ENCODE measurements around the gene LRRC45.
A peak's percentile ranks its signal among the peaks of the same experiment; 100 is the strongest.
"Not testable (repeated sequence)": the region's sequence is repeated elsewhere in the genome, so short reads cannot be mapped to it uniquely, and the experiment has no call there.

The LRRC45 gene

DNA sequence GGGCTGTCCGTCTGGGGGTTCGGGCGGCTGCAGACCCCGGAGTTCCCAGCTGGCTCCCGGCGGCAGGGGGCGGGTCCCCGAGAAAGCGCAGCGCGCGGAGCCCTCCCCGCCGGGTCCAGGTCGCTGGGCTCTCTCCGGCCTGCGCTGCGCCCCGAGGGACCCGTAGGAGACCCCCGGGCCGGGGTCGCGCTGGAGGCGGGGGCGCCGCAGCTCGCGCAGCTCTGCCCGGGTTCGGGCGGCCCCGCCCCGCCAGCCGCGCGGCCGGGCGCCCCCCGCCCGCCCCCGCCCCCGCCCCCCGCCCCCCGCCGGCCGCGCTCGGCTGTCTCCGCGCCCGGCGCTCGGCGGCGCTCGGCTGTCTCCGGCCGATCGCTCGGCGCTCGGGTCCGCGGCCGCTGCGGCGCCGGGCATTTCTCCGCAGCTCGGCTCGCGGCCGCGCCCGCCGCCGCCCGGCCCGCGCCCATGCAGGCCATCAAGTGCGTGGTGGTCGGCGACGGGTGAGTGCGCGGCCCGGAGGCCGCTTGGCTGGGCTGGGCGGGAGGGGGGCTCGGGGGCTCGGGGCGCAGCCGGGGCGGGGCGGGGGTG lies 8.3 kb downstream of the LRRC45 start, which contains the start of gene RAC3:
RAC3 (plus strand) TSS at position 376 of the 582 bp plus-strand sequence; CDS start at position 460, 84 bp downstream.
- H3K27ac ChIP-seq, result no peak within 1 kb of the TSS

DNA sequence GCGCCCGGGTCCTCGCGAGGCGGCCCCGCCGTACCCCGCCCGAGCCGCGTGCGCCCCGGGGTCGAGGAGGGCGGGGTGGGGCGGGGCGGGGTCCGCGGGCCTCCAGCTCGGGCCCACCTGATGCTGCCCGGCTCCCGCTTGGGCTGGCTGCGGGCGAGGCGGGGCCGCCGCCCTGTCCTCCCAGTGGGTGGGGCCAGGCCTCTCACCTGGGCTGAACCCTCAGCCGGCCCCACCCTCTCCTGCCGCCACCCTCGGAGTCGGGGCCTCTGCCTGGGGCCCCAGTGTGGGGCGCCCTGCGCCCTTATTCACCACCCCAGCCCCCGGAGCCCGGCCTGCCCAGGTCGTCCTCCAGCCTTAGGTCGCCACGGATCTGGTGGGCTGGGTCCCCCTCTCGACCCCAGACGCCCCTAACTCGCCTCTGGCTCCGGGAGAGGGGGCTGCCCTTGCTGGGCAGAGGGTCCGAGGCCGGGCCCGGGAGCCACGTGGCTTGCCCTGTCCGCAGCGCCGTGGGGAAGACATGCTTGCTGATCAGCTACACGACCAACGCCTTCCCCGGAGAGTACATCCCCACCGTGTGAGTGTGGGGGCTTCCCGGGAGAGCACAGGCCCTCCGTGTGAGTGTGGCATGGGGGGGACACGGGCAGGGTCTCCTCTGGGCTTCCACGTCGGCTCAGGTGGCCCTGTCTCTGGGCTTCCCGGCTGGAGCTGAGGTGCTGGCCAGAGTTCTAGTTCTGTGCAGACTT lies 9.0 kb downstream of the LRRC45 start:
- no peak for DNase-seq (ENCODE audit: low read depth, low spot score)
- no peak overlapping the region for H3K27ac ChIP-seq

More for the DNA sequence above, 8.3 kb downstream of the LRRC45 start, which contains the start of gene RAC3:
- no peak for DNase-seq (ENCODE audit: low read depth, low spot score)

DNA sequence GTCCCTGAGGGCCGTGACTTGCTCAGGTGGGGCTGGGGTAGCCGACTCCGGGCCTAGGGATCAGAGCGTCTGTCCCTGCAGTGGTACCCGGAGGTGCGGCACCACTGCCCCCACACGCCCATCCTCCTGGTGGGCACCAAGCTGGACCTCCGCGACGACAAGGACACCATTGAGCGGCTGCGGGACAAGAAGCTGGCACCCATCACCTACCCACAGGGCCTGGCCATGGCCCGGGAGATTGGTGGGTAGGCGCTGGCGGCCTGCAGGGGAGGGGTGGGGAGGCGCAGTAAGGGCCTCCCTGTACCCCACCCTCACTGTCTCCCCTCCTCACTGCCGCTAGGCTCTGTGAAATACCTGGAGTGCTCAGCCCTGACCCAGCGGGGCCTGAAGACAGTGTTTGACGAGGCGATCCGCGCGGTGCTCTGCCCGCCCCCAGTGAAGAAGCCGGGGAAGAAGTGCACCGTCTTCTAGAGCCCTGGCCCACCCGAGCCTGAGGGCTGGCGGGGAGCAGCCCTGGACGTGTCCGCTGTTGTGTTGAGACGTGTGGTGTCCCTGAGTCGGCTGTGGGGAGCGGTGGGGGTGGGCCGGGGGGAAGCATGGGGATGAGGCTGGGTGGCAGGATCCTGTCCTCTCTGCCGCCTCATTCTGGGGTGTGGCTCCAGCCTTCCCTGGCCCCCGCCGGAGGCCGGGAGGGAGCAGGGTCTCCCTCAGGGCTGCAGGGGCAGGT lies 10.4 kb downstream of the LRRC45 start:
- H3K27ac ChIP-seq, result no peak overlapping the region
- no peak for DNase-seq (ENCODE audit: low read depth, low spot score)

DNA sequence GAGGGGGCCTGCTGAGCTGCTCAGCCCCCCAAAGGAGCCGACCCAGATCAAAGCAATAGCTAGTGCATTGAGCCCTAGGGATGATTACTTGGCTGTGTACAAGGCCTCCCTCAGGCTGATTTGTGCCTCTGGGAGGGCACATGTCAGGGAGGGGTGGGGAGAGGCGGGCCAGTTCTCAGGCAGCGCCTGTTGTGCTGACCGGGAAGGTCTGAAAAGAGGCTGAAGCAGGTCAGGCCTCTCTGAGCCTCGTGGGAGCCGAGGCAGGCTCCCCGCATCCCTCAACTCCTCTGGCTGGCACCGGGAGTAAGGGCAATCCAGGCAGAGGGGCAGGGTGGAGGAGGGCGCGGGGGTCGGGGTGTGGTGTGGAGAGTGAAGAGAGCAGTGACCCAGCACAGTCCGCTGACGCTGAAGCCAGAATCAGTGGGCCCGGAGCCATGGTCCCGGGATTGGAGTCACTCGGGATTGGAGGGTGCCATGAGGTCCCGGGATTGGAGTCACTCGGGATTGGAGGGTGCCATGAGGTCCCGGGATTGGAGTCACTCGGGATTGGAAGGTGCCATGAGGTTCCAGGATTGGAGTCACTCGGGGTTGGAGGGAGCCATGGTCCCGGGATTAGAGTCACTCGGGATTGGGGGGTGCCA lies 11.4 kb downstream of the LRRC45 start:
- DNase-seq (ENCODE audit: low read depth, low spot score), result no peak
- no peak overlapping the region for H3K27ac ChIP-seq

DNA sequence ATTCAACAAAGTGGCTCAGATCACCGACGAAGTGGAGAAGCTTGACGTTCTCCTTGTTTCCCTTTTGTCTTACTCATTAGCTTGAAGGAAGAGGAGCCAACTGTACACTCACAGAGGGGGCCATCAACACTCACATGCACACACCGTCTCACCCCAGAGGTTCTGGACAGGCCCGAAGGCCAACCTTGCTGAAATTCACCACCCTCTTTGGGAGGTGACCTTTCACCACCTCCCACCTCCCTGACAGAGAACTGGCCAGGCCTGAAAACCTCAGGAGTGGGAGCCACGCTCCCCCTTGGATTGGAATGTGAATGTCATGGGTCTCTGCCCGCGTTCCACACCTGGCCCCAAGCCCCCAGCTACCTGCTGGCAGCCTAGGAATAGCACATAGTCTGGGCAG lies 12.4 kb downstream of the LRRC45 start:
- no peak overlapping the region for H3K27ac ChIP-seq
- no peak for DNase-seq (ENCODE audit: low read depth, low spot score)

DNA sequence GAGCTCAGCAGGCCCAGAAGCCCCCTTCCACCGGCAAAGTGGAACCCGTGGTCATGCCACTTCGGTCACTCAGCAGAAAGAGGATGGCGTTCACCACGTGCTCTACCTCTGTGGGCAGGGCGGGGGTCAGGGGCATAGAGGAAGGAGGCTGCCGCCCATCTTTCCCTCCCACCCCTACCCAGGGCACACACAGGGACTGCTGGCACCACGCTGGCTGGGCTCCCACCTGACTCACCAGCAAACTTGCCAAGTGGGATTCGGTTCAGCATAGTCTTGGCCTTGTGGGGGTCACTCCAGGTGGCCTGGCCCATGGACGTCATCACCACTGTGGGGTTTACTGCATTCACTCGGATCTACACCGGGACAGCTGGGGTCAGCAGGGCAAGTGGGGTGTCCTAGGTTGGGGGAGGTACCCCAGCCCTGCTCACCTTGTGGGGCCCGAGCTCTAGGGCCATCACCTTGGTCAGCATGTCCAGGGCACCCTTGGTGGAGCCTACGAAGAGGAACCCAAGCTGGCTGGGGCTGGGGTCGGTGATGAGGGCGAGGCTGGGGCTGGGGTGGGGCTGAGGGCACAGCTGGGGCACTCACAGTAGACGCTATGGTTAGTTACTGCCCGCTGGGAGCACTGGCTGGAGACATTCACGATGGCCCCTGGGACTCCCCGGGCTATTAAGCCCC lies 13.0 kb downstream of the LRRC45 start:
- DNase-seq (ENCODE audit: low read depth, low spot score), result no peak
- H3K27ac ChIP-seq, result no peak overlapping the region

DNA sequence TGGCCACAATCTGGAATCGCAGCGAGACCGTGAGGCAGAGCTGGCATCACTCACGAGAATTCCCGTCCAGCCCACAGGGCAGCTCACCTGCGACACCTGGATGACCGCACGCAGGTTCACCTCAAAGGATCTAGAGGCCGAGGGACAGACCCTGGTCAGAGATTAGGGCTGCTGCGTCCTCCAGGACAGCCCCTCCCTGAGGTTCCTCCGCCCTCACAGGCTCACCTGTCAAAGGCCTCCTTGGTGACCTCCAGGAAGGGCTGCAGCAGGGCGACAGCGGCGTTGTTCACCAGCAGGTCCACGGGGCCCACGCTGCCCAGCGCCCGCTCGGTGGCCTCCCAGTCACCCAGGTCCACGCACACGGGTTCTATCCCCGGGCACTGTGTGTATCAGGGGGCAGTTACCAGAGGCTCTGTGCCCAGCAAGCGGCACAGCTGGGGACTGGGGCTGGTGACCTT lies 13.6 kb downstream of the LRRC45 start:
- H3K27ac ChIP-seq, result peak overlapping the region; percentile 63

DNA sequence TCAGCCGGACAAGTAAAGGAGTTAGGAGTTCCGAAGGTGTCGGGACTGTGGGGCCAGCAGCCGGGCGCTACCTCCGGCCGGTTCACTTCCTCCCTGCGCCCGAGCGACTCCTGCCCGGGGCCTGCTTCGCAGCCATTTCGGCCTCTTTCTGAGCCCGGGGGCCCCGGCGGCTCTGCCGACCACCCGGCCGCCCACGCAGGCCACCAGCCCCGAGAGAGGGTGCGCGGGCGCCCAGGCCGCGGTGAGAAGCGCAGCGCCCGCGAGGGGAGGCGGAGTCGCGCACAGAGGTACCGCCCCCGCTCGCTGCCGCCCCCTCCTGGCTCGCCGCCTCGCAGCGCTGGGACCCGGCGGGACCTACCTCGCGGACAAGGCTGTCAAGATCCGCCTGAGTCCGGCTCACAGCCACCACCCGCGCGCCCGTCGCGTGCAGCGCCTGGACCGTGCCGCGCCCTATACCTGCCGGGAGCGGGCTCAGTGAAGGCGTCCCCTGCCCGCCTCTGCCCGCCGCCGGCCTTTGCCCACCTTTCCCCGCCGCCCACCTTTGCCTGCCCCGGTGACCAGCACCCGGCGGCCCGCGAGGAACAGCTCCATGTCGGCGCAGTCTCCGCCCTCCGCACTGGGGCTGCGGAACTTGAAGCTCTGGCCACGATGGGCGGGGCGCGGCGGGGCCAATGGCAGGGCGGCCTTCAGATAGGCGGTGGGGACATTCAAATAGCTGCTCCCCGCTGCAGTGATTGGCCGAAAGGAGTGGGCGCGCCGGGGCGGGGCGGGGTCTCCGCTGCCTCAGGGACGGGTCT lies 14.2 kb downstream of the LRRC45 start, which contains the start of gene DCXR:
DCXR (minus strand) TSS at position 606 of the 797 bp plus-strand sequence; CDS start at position 591, 15 bp downstream.
- DNase-seq (ENCODE audit: low read depth, low spot score), result peak; percentile 80
- peak within 1 kb of the TSS; percentile 63 for H3K27ac ChIP-seq

More for the DNA sequence above, 13.6 kb downstream of the LRRC45 start:
- no peak for DNase-seq (ENCODE audit: low read depth, low spot score)

DNA sequence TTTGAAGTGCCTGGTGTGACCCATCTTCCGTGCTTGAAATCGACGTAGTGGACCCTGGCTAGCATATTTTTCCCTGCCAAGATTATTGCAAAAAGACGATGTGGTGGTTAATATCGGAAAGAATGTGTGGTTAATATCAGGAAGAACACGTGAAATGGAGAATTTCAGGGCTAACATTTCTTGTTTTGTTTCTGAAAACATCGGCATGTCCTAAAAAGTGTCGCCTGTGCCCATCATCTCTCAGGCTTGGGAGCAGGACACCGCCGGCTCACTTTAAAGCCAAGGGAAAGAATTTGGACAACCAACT lies 14.7 kb downstream of the LRRC45 start:
- H3K27ac ChIP-seq, result peak overlapping the region; percentile 63

DNA sequence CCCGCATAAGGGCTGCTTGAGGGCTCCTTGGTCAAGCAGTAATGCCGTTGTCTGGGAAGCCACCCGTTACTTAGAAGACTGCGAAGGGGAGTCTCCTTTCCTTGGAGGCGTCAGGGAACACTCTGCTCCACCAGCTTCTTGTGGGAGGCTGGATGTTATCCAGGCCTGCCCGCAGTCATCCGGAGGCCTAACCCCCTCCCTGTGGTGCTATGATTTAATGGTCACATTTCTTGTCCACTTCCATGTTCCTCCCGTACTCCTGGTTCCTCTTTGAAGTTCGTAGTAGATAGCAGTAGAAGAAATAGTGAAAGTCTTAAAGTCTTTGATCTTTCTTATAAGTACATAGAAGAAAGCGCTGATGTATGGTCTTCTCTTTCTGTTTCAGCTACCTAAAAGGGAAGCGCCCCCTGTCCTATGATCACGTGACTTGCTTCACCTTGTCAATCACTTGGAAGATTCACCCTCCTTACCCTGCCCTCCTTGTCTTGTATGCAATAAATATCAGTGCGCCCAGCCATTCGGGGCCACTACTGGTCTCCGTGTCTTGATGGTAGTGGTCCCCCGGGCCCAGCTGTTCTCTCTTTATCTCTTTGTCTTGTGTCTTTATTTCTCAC lies 15.8 kb downstream of the LRRC45 start:
- not testable (repeated sequence) for DNase-seq (ENCODE audit: low read depth, low spot score); H3K27ac ChIP-seq

More for the DNA sequence above, 14.7 kb downstream of the LRRC45 start:
- no peak for DNase-seq (ENCODE audit: low read depth, low spot score)

DNA sequence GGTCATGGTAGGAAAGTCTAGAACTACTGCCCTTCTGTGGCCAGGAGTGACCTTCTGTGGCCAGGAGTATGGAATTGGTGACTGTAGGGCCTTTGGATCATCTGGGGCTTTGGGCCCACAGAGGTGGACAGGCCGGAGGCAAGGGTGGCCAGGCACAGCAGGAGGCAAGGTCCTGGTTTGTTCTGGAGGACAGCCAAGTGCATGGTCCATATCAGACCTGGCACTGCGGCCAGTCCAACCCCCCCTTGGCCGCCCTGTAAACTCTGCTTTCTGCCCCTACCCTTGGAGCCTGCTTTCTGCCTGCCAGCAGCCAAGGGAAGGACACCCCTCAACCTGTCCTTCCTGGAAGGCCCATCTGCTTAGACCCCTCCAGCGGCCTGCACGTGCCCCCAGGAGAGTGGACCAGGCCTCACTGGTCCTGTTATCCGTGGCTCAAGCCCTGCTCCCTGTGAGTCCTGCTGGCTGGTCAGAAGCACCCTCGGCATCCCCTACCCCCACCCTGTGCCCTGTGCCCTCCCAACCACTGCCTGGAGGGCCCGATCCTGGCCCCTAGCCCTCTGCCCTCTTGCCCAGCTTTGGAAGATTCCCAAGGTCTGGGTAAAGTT lies 16.7 kb downstream of the LRRC45 start:
- H3K27ac ChIP-seq, result no peak overlapping the region
- DNase-seq (ENCODE audit: low read depth, low spot score), result no peak

DNA sequence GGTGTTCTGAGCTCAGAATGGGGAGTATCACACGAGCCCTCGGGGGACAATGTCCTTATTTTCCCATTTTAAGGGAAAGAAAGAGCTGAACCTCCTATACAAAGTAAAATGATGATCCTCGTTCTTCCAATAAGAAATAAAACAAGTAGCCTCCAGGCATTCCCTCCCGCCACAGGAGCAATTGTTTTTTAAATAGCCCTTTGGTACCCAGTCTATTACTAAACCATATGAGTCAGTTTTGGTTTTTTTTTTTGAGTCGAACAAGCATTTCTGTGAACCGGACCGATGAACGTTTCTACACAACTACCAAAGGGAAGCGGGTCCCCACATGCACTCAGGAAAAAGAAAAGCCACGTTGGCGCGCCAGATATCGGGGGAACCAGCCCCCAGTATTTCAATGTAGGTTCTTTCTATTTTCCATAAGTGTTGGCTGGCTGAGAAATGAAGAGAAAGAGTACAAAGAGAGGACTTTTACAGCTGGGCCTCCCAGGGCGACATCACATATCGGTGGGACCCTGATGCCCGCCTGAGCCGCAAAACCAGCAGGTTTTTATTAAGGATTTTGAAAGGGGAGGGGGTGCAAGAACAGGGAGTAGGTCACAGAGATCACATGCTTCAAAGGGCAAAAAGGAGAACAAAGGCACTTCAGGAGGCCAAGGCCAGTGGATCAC lies 18.2 kb downstream of the LRRC45 start:
- H3K27ac ChIP-seq, result no peak overlapping the region
- DNase-seq (ENCODE audit: low read depth, low spot score), result no peak

DNA sequence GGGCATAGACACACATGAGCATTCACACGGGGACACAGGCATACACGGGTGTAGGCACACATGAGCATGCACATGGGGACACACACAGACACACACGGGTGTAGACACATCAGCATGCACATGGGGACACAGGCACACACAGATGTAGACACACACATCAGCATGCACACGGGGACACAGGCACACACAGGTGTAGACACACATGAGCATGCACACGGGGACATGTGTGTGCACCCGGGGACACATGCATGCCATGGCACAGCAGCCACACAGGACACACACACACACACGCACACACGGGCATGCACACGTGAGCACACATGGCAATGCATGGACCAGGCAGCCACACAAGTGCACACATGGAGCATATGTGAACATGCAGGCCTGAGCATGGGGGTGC lies 19.5 kb downstream of the LRRC45 start:
- DNase-seq (ENCODE audit: low read depth, low spot score), result no peak
- no peak overlapping the region for H3K27ac ChIP-seq

DNA sequence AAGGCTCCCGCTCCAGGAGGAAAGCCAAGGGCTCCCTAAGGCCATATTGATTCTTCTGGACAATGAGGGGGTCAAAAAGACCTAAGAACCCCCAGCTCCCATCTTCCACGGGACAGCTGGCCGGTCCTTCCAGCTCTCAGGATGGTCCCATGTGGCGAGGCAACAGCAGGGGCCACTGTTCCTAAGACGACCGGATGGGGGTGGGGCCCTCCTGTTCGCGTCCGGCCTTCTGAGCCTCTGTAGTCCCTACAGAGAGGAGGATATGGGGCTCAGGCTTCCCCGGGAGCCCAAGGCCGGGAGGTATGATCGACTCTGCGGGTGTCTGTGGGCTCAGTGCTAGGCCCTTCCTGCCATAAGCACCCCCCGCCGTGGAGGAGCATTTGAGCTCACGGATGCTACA lies 20.4 kb downstream of the LRRC45 start:
- H3K27ac ChIP-seq, result no peak overlapping the region
- DNase-seq (ENCODE audit: low read depth, low spot score), result no peak

DNA sequence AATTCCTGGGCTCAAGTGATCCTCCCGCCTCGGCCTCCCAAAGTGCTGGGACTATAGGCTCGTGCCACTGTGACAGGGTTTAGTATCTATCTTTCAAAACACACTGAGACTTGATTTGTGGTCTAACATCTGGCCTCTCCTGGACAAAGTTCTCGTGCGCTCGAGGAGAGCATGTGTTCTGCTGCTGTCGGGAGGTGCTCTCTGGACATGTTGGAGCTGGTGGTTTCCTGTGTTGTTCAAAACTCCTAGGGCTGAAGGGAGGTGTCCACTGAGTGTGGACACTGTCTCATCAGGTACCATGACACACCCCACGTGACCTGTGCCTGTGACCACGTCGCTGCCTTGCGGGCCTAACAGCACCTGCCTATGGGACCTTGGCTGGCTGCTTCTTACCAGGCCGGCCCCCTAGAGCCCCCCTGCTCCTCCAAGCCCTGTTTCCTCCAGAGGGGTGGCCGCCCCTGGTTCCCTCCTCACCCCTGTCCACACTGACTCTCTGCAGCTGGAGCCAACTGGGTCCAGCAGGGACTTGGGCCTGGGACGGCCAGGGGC lies 22.9 kb downstream of the LRRC45 start:
- no peak overlapping the region for H3K27ac ChIP-seq
- DNase-seq (ENCODE audit: low read depth, low spot score), result no peak

DNA sequence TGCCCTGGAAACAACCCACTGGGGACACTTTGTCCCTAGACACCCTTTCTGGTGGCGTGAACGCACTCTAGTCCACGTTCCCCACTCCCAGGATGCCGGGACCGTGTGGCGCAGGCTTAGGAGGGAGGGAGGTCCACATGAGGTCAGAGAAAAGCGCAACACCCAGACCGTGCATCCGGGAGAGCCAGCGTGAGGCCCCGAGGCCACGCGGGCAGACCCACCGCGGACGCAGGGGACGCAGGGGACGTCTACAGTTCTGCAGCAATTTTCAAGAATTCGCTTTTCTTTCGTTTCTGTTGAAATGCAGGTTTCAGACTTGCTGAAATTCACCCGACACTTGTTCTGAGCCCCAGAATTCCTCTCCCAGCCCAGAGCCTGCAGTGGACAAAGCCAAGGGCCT lies 23.8 kb downstream of the LRRC45 start:
- no peak overlapping the region for H3K27ac ChIP-seq
- DNase-seq (ENCODE audit: low read depth, low spot score), result no peak

DNA sequence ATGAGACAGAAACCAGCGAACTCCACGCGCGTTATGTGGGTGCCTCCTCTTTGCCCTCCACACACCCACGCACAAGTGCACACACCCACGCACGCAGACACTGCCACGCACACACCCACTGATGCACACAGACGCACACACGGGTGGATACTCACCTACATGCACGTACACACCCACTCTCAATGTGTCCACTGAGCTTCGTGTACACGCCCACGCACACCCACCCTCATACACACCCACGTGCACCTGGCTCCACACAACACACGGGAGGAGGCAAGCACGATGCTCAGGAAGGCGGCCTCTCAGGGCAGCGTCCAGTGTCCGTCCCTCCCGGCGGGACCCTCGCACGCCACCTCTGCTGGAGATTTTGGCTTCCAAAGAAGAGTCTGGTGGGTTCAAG lies 24.3 kb downstream of the LRRC45 start:
- DNase-seq (ENCODE audit: low read depth, low spot score), result no peak
- no peak overlapping the region for H3K27ac ChIP-seq

Measured in epithelial cell of prostate (primary cell).